Loucy (cell line): ENCODE measurements around the gene LGR4.

ENCODE experiments used
- CTCF ChIP-seq: fragments of 200-600 bp; sonication (generic); conservative IDR thresholded peaks from 2 replicates; pipeline ENCODE4 v1.5.1; 2014; ENCODE audit warnings: mild to moderate bottlenecking, antibody characterized with exemption, low read length
- EZH2phosphoT487 ChIP-seq: fragments of 200-600 bp; IDR thresholded peaks from 2 replicates; pipeline ENCODE4 v1.6.1; 2018; ENCODE audit warnings: antibody characterized with exemption, mild to moderate bottlenecking, moderate library complexity, borderline replicate concordance

GRCh38 chr11:27447288-27448183 lies 25.1 kb downstream of the LGR4 start:
- no peak for TF ChIP-seq CTCF
- TF ChIP-seq EZH2phosphoT487, result no peak
